NCI-H748 (cell line): ENCODE results near the gene BANK1.
"Not testable (repeated sequence)": the region's sequence is repeated elsewhere in the genome, so short reads cannot be mapped to it uniquely, and the experiment has no call there.

ENCODE experiments used
- DNase-seq: peaks from one replicate; lab custom pipeline; 2025; ENCODE audit not compliant: unreplicated experiment; lab: John Stamatoyannopoulos, UW

Gene BANK1

GRCh38 chr4:101871962-101872676 is 81.6 kb downstream of the BANK1 start:
- DNase-seq: no peak

GRCh38 chr4:101885574-101885973 is 95.0 kb downstream of the BANK1 start:
- DNase-seq: peak; percentile 90

GRCh38 chr4:101886826-101887225 is 96.3 kb downstream of the BANK1 start:
- DNase-seq: no peak

DNA sequence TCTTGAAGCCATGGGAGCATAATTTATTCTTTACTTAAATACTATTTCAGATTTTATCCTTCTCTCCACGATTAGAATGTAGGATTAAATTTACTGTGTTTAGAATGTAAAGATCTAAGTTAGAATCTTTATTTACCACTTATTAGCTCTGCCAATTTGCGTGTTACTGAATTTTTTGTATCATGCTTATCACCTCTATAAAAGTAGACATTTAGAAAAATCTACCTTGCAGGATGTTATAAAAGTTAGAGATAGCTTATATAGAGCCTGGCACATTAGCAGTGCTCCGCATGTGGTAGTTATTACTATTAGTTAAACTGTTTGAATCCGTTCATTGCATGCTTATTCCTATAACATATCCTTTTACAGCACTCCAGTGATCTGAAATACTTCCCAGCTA is 97.9 kb downstream of the BANK1 start:
- no peak for DNase-seq

DNA sequence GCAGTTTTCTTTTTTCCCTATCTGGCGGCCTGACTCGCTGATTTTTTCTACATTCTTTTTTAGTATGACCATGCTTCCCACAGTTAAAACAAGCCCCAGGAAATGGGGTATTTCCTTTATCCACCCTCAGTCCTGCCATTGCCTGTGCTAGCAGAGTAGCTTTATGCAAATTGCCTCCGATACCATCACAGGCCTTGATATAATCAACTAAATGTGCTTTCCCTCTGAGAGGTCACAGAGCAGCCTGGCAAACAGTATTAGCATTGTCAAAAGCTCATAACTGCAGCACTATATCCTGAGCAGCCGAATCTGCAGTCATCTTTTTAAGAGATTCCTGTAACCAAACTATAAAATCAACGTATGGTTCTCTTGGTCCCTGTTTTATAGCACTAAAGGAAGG is 115.0 kb downstream of the BANK1 start:
- DNase-seq: not testable (repeated sequence)

GRCh38 chr4:101910786-101911373 is 120.3 kb downstream of the BANK1 start:
- DNase-seq: no peak

DNA sequence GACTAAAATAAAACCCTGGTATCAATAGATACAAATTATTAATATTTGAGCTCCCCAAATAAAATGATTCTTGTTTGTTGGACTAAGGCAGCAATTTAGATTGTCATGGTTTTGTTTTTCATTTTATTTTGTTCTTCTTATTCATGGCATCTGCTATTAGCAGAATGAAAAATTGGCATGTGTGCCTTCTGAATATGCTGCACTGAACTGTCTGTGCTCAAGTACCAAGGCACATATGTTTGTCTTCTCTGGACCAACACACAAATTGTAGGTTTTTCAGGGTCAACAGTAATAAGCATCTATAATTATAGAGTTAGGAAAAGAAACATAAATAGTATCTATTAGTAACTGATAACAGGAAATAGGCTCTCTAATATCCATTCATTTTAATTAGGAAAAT is 121.1 kb downstream of the BANK1 start:
- DNase-seq: peak; percentile 3

DNA sequence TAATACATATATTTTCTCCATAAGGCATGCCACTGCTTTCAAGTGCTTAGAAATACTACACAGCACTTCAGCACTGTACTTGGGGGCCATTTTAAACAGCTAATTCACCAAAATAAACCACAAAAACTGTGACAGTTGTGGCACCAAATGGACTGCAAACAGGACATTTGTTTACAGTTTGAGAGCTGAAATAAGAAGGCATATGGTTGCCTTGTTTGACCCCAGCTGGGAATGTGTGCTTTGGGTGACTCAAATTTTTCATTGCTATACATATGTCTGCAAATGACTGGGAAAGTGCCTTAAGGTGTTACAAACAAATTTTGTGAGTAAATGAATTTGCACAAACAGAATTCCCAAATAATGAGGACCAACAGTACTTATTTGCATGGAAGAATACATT is 124.2 kb downstream of the BANK1 start:
- DNase-seq: no peak

DNA sequence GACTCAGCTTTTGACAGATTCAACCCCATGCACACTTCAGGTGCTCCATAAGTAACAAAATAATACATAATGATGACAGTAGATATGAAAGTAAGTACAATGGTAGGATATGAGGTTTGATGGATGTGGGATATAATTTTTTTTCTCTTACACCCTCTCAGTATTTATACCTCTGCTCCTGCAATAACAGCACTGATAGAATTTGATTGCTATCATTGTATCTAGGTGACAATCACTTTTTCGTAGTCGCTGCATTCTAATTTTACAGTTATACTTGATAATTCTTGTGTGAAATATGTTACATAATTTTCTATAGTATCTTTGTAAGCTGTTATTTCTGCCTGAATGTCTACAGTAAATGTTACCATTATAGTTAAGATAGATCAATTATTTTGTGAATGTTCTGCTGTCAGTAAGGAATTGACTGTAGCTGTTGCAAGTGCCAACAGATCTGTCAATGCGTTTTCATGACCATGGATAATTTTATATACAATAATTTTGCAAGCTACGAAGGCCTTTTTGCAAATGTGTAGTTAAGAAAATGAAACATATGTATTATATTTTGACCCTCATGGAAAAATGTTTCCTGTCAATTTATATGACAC is 128.9 kb downstream of the BANK1 start:
- DNase-seq: no peak

GRCh38 chr4:101921370-101921769 is 130.8 kb downstream of the BANK1 start:
- DNase-seq: no peak

- no peak for DNase-seq
Measured at GRCh38 chr4:101931619-101932018, 141.1 kb downstream of the BANK1 start.

DNA sequence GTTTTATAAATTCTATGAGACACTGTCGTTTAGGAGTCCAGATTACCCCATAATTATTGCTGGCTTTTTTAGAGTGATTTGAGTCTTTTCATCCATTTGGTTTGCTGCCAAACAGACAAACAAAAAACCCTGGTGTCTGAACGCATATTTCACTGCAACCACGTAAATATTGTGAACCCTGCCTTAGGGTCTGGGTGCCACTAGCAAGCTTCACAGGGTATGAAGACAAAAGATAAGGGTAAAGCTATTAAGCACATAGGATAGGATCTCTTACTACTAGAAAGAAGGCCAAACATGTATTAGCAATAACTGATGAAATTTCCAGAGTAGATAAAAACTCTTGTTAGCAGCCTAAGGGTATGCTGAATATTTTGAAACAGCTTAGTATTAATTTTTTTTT is 143.3 kb downstream of the BANK1 start:
- DNase-seq: peak; percentile 65

- no peak for DNase-seq
Measured at GRCh38 chr4:101938836-101939235, 148.3 kb downstream of the BANK1 start.

- no peak for DNase-seq
Measured at GRCh38 chr4:101941816-101942358, 151.4 kb downstream of the BANK1 start.

DNA sequence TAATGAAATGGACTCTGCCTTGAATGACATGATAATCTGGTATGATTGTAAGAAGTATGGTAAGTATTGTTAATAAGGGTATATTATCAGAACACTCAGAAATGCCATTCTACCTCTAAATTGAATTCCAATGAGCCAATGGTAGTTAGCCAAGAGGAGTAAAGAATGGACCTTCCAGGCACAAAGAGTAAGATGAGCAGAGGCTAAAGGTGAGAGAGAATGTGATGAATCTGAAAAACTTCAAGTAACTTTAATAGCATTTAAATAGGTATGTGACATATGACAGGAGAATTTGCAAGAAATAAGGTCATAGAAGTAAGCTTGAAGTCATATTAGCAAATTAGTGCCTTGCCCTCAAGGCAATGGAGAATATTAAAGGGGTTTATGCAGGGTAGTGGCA is 152.4 kb downstream of the BANK1 start:
- no peak for DNase-seq

DNA sequence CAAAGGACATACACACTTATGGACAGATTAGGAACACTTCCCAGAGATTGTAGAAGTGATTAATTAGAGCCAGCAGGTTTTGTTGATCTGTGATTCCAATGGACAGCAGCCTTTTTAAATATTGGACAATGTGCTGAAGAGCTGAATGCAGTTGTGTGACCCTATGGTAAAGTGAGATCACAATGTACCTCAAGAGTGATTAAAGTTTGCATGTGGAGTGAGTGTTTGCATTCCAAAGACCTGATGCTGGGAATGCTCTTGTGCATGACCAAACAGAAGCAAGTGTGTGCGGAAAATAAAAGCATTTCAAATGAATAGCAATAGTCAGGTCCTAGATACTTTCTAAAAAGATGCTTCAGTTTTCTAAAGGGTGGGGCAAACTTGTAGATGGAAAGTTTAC is 154.1 kb downstream of the BANK1 start:
- DNase-seq: no peak

DNA sequence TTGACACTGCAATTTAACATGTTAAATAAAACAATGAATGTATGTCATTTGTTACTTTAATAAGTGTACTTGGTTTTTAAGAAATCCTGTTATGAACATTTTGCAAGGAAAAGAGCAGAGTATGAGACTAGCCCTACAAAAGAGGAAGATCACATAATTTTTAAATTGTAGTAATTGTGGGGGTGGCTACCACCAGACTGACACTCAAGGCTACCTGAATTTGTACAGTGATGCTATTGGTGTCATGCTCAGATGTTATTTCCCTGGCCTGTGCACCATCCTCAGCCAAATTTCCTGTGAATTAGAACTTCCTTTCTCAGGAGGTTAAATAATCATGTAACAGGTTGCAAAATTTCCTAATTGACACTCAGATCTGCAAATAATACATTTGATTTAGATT is 157.5 kb downstream of the BANK1 start:
- no peak for DNase-seq

- DNase-seq: no peak
Measured at GRCh38 chr4:101948951-101949350, 158.4 kb downstream of the BANK1 start.

- DNase-seq: no peak
Measured at GRCh38 chr4:101950258-101950979, 159.9 kb downstream of the BANK1 start.

DNA sequence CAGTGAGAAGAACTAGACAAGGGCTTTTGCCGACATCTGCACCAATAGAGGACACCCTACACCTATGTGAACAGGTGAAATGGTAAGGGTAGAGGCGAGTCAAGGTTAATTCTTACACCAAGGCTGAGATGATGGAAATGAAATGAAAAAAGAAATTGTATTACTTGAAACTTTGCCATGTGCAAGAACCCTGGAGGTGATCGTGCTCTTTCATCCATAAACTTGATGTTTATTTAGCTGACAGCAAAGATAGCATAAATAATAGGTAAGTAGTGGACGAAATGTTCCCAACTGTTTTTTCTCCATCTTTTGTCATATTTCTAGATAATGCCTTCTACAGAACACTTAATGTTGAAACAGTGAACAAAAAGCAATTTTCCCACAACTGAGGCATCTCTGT is 162.5 kb downstream of the BANK1 start:
- no peak for DNase-seq

DNA sequence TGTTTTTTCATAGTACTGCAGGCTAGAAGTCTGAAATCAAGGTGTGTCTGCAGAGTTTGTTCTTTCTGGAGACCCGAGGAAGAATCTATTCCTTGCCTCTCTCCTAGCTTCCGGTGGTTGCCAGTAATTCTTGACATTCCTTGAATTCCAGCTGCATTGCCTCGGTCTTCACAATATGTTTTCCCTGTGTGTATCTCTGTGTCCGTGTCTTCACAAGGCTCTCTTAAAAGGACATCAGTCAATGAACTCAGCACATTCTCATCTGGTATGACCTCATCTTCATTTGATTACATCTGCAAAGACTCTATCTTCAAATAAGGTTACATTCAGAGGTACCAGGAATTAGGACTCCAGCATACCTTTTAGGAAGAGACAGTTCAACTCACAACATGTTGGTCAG is 163.4 kb downstream of the BANK1 start:
- no peak for DNase-seq

DNA sequence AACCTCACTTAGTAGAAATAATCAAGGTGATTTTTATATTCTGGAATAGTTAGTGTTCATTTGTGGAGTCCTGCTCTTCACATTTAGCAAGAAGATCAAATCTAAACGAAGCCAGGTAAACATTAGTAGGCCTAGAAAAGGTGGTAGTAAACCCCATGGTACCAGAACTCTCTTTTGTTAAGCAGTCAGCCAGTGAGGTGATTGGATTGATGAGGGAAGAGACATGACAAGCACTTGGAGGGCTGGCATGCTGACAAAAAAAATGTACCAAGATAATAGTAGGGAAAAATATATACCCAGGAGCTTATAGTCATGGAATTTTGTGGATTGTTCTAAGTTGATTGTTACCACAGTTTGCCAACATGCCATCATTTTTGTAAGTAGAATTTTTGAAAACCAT is 163.8 kb downstream of the BANK1 start:
- DNase-seq: no peak
